WTC11 (cell line): ENCODE data around the gene RENBP.

Source experiments
- GRHL2 ChIP-seq: fragments of 250-450 bp; sonication (Bioruptor Pico); IDR thresholded peaks from 2 replicates; pipeline ENCODE4 v1.8.0; 2022; ENCODE audit warnings: mild to moderate bottlenecking, moderate library complexity; ENCODE audit not compliant: insufficient replicate concordance, severe bottlenecking
- KAT7 ChIP-seq: sonication (generic); formaldehyde crosslinking; IDR thresholded peaks from 2 replicates; pipeline ENCODE4 v1.8.1; 2023; ENCODE audit warnings: missing genetic modification reagents, mild to moderate bottlenecking, borderline replicate concordance
- NFATC4 ChIP-seq: fragments of 250-450 bp; sonication (Bioruptor Pico); IDR thresholded peaks from 2 replicates; pipeline ENCODE4 v1.9.0; 2021; ENCODE audit warnings: mild to moderate bottlenecking
- NR2C2 ChIP-seq: sonication (generic); formaldehyde crosslinking; IDR thresholded peaks from 2 replicates; pipeline ENCODE4 v1.8.0; 2022; ENCODE audit warnings: mild to moderate bottlenecking, missing genetic modification reagents
- TEAD4 ChIP-seq: sonication (generic); formaldehyde crosslinking; IDR thresholded peaks from 2 replicates; pipeline ENCODE4 v1.8.0; 2022; ENCODE audit warnings: mild to moderate bottlenecking, missing genetic modification reagents
- TF ChIP-seq, protein P1 (sequence below): fragments of 200-600 bp; IDR thresholded peaks from 2 replicates; pipeline ENCODE4 v1.8.0; 2022; ENCODE audit warnings: antibody characterized with exemption
- TF ChIP-seq, protein P2 (sequence below): sonication (generic); formaldehyde crosslinking; IDR thresholded peaks from 2 replicates; pipeline ENCODE4 v1.8.0; 2022; ENCODE audit warnings: mild to moderate bottlenecking, missing genetic modification reagents
- TF ChIP-seq, protein P3 (sequence below): sonication (generic); formaldehyde crosslinking; IDR thresholded peaks from 2 replicates; pipeline ENCODE4 v1.8.1; 2023; ENCODE audit warnings: mild to moderate bottlenecking, missing genetic modification reagents, moderate library complexity
- TF ChIP-seq, protein P4 (sequence below): fragments of 250-450 bp; sonication (Bioruptor Pico); IDR thresholded peaks from 2 replicates; pipeline ENCODE4 v1.9.0; 2021; ENCODE audit warnings: mild to moderate bottlenecking

DNA sequence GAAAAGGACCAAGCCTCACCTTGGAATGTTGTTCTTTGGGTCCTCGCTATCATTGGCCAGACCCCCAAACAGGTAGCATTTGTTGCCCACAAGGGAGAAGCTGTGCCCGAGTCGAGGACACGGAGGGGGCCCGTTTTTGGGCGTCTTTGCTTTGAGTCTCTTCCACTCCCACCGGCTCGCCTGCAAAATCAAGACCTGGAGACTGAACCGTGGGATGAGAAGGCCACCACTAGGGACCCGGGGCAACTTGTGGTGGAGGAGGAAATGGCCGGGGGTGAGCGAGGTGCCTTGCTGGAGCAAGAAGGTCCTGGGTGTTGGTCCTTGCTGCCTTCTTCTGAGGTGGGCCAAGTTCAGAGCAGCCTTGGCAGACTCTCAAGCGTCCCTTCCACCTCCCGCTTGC is 19.7 kb upstream of the RENBP start:
- TF ChIP-seq, protein P1, sequence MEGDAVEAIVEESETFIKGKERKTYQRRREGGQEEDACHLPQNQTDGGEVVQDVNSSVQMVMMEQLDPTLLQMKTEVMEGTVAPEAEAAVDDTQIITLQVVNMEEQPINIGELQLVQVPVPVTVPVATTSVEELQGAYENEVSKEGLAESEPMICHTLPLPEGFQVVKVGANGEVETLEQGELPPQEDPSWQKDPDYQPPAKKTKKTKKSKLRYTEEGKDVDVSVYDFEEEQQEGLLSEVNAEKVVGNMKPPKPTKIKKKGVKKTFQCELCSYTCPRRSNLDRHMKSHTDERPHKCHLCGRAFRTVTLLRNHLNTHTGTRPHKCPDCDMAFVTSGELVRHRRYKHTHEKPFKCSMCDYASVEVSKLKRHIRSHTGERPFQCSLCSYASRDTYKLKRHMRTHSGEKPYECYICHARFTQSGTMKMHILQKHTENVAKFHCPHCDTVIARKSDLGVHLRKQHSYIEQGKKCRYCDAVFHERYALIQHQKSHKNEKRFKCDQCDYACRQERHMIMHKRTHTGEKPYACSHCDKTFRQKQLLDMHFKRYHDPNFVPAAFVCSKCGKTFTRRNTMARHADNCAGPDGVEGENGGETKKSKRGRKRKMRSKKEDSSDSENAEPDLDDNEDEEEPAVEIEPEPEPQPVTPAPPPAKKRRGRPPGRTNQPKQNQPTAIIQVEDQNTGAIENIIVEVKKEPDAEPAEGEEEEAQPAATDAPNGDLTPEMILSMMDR = no peak
- TF ChIP-seq, protein P2, sequence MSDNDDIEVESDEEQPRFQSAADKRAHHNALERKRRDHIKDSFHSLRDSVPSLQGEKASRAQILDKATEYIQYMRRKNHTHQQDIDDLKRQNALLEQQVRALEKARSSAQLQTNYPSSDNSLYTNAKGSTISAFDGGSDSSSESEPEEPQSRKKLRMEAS (CRISPR knock-in tag) = no peak
- TF ChIP-seq, protein P3, sequence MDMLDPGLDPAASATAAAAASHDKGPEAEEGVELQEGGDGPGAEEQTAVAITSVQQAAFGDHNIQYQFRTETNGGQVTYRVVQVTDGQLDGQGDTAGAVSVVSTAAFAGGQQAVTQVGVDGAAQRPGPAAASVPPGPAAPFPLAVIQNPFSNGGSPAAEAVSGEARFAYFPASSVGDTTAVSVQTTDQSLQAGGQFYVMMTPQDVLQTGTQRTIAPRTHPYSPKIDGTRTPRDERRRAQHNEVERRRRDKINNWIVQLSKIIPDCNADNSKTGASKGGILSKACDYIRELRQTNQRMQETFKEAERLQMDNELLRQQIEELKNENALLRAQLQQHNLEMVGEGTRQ (CRISPR knock-in tag) = no peak
- no peak for TF ChIP-seq KAT7 (CRISPR knock-in tag)
- no peak for TF ChIP-seq TEAD4 (CRISPR knock-in tag)
- TF ChIP-seq, protein P4, sequence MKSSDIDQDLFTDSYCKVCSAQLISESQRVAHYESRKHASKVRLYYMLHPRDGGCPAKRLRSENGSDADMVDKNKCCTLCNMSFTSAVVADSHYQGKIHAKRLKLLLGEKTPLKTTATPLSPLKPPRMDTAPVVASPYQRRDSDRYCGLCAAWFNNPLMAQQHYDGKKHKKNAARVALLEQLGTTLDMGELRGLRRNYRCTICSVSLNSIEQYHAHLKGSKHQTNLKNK (CRISPR knock-in tag) = no peak
- TF ChIP-seq NR2C2 (CRISPR knock-in tag) = no peak
- TF ChIP-seq NFATC4 (CRISPR knock-in tag) = no peak
- TF ChIP-seq GRHL2 (CRISPR knock-in tag) = no peak
